Right lobe of liver (tissue), 4 donors: ENCODE data around the gene GCKR.

Experiments
- POLR2A ChIP-seq: fragments of 450-650 bp; IDR thresholded peaks from one replicate; pipeline ENCODE4 v1.6.1; 2017; ENCODE audit warnings: antibody characterized with exemption, mild to moderate bottlenecking
- TF ChIP-seq, protein P1 (sequence below), 4 donors: fragments of 200-600 bp in 3 of 4; fragments of 450-650 bp in 1 of 4; IDR thresholded peaks; one replicate each; pipeline versions ENCODE4 v1.5.1 to v1.8.0; 2016 to 2022; ENCODE audit warnings: antibody characterized with exemption in 4 of 4, mild to moderate bottlenecking in 2 of 4
- donor health status: DM: no; HTN: no; CAD: no.
- donor health status: DM: no; HTN: no; CAD: no.
- donor health status: DM: no; HTN: yes; CAD: no.

DNA sequence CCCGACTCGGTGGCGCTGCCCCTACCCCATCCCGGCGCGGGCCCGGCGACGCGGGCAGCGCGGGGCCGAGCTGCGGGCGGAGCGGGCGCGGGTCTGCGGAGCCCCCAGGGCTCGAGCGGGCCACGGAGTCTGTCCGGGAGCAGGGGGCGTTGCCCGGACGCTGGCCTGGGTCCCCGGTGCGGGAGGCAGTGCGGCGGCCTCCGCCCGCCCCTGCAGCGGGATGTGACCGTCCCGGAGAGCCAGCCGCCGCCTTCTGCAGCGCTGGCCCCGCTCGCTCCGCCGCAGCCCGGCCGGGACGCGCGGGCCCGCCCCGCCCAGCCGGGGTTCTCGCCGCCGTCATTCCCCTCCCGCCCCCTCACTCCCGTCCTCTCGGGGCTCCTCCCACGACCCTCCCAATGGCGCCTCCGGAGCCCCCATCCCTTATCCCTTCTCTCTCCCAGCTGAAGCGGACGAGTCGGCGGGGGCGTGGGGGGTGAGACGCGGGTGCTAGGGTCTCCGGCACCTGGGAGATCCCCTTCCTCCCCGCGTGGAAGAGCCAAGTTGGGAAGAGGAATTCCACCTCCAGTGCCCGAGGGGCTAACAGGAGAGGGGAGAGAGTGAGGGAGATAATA, 1.6 kb upstream of the GCKR start, which contains the start of gene FNDC4:
- TF ChIP-seq, protein P1, sequence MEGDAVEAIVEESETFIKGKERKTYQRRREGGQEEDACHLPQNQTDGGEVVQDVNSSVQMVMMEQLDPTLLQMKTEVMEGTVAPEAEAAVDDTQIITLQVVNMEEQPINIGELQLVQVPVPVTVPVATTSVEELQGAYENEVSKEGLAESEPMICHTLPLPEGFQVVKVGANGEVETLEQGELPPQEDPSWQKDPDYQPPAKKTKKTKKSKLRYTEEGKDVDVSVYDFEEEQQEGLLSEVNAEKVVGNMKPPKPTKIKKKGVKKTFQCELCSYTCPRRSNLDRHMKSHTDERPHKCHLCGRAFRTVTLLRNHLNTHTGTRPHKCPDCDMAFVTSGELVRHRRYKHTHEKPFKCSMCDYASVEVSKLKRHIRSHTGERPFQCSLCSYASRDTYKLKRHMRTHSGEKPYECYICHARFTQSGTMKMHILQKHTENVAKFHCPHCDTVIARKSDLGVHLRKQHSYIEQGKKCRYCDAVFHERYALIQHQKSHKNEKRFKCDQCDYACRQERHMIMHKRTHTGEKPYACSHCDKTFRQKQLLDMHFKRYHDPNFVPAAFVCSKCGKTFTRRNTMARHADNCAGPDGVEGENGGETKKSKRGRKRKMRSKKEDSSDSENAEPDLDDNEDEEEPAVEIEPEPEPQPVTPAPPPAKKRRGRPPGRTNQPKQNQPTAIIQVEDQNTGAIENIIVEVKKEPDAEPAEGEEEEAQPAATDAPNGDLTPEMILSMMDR (IDR thresholded peaks at IDR 0.05): no peak
- TF ChIP-seq POLR2A: peak; percentile 82
